ENCODE measurements around the gene PREB.

Gene PREB

GRCh38 chr2:27082773-27083409, 51.5 kb downstream of the PREB start:
- no peak for DNase-seq (ENCODE audit: low read depth)

GRCh38 chr2:27081984-27082772, 52.3 kb downstream of the PREB start:
- DNase-seq (ENCODE audit: low read depth), result no peak
